NB4 (cell line): ENCODE data around the gene MGAT4B.

ENCODE experiments used
- CTCF ChIP-seq: IDR thresholded peaks from one replicate; pipeline ENCODE4 v1.5.1; 2012; ENCODE audit warnings: low read depth, low read length
- POLR2A ChIP-seq: IDR thresholded peaks from 2 replicates; pipeline ENCODE4 v1.6.1; 2011; ENCODE audit warnings: mild to moderate bottlenecking; ENCODE audit not compliant: insufficient read length; ENCODE audit errors: extremely low read depth

- no peak for TF ChIP-seq POLR2A
- TF ChIP-seq CTCF = no peak
Observed at GRCh38 chr5:179840766-179841165, 34.1 kb upstream of the MGAT4B start.
